GM19025 (cell line): Measurements from ENCODE around the gene MAGI2.

Experiments
- ATAC-seq: cut with Tn5 transposase; IDR thresholded peaks from one replicate; pipeline ENCODE4 v1.9.1; 2021; ENCODE audit warnings: mild to moderate bottlenecking, low read depth, moderate library complexity; ENCODE audit not compliant: unreplicated experiment

MAGI2 gene

GRCh38 chr7:78055001-78055573, 1398.4 kb downstream of the MAGI2 start:
- no peak for ATAC-seq

- ATAC-seq: no peak
Observed at GRCh38 chr7:78052112-78052511, 1401.4 kb downstream of the MAGI2 start.

DNA sequence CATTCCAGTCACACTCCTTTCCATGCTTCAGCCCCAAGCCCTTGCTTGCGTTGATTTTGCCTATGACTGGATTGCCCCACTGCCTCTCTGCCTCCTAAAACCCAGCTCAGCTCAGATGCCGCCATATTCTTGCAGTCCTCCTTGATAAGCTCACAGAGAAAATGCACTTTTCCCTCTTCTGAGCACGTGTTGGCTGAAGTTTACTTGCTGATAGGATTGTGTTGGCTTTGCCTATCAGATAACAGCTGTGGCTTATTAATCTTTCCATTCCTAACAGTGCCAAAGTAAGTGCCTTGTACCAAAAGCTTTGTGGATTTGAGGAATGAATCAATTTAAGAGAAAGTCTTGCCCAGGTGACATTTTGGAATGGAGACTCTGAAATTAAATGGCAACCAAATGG, 1405.7 kb downstream of the MAGI2 start:
- ATAC-seq: no peak

DNA sequence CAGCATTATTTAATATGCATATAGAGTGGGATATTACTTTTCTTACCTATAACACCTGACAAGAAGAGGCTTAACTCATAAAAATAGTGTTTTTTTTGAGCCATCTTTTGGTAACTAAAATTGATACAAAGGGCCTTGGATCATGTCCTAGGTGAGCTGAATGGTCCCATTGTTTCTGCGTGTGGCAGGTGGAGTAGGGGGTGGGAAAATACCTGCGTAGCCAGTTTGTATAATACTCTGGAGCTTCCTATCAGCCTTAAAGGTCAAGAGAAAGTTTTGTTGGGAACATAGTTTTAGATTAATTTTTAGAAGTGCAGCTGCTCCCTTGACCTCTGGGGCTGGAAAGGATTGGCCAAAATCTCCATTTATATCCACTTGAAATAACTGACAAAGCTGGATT, 1410.3 kb downstream of the MAGI2 start:
- ATAC-seq: no peak

DNA sequence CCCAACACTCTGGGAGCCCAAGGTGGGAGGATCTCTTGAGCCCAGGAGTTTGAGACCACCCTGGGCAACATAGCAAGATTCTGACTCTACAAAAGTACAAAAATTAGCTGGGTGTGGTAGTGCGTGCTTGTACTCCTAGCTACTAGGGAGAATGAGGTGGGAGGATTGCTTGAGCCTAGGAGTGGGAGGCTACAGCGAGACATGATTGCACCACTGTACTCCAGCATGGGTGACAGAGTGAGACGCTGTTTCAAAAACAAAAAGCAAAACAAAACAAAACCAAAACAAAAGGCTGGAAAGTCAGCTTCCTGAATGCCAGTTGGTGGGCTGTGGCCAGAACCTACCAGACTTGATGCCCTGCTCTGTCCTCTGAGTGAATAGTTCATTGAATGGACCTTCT, 1412.0 kb downstream of the MAGI2 start:
- no peak for ATAC-seq

GRCh38 chr7:78039790-78040776, 1413.4 kb downstream of the MAGI2 start:
- ATAC-seq: peak; percentile 61

- no peak for ATAC-seq
Observed at GRCh38 chr7:78038465-78039080, 1414.9 kb downstream of the MAGI2 start.

DNA sequence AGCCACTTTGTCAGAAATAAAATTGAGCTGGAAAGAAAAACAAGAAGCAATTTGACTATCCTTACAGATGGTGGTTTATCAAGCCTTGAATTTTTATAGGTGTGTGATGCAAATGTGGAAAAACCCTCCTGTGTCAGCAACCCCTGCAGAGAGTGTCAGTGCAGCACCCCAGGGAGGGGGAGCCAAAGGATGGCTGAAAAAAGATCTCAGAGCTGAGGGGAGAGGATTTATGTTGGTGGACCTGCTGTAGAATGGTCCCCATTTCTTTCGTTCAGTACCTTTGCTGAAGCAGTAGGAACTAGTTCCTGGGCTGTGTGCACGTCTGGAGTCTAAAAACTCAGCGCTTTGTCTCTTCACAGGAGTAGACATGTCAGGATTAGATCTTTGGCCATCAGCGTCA, 1415.9 kb downstream of the MAGI2 start:
- no peak for ATAC-seq

- no peak for ATAC-seq
Observed at GRCh38 chr7:78033410-78033809, 1420.1 kb downstream of the MAGI2 start.

GRCh38 chr7:78026492-78026891, 1427.0 kb downstream of the MAGI2 start:
- no peak for ATAC-seq

DNA sequence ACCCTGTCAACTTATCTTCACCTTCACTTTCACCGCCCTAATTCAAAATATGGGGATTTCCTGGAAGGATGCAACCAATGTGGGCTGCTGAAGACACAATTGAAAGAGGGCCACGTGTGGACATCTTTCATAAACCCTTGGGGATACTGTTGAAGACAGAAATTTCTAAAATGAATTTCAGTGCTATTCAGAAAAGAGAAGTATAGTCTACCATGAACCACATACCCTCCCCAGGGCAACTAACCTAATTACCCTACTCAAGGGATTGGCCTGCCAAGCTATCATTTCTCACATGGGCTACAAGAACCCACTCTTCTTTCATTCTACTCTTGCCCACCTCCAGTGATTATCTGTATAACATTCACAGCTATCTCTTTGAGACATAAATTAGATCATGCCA, 1428.9 kb downstream of the MAGI2 start:
- no peak for ATAC-seq

DNA sequence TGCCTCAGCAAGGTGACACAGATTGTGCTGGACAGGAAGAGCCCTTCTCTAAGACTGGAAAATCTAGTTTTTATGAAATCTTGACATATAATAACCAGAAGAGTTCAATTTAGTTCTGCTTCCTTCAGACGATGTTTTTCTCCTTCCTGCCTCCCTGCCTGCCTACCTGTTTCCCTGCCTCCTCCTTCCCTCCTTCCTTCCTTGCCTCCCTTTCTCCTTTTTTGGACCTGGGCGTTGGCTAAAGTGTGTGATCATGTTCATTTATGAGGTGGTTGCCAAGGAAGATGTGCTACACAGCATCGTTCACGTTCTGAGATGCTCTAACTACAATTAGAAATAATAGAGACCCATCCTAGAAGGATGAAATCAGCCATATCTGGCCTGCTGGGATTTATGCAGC, 1430.3 kb downstream of the MAGI2 start:
- ATAC-seq: no peak

DNA sequence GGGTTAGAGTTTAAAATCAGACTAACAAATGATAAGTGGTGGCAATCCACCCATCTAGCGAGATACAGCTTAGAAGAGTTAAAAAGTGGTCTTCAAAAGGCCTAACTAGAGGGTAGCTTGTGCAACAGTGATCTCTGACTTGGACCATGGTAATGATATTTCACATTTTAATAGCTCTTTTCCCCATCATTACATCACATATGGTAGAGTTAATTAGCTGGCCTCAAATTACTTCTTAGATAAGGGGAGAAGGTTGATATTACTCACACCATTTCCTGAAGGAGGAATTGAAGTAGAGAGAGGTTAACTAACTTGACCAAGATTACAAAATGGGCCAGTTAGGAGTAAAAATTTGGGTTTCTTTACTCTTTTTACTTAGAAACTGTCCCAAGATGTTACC, 1431.3 kb downstream of the MAGI2 start:
- ATAC-seq: no peak

DNA sequence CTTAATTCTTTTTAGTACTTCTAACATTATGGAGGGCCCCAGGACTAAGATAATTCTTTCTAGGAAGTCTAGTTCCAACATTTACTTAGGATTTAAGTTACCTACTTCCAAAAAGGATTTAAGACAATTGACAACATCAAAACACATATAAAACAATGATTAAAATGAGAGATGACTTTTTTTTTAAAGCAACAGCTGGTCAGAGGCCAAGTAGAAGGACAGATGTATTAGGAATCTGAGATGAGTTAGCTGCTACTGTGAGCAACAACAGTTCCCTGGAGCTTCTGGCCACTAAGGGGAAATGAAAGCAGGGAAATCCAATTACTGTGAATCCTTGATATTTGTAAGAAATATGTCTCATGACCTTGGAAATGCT, 1432.6 kb downstream of the MAGI2 start:
- ATAC-seq: no peak

GRCh38 chr7:78020136-78020873, 1433.2 kb downstream of the MAGI2 start:
- peak; percentile 15 for ATAC-seq

DNA sequence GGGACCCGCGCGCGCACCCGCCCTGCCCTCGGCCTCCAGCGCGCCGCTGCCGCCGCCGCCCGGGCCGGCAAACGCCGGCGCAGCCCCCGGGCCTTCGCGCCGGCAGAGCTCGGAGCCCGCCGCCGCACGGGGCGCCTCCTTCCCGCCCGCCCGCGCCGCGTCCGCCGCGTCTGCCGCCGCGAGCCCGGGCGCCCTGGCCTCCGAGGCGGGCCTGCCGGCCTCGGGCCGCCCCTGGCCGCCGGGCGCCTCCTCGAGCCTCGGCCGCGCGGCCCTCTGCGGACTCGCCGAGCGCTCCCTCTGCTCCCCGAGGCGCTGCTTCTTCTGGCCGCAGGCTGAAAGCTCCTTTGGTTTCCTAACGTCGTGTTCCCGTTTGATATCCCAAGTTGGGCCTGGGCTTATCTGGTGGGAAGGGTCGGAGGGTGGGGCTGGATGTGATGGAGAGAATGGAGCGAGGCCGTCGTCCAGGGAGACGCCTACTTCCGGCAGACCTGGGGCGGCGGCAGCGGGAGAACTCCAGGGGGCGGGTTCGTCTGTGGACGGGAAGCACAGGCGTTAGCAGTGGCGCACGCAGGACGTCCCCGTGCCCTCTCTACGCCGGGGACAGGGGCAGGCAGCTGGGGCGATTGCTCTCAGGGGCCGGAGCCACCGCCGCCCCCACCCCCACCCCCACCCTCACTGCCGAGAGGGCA, 1433.9 kb downstream of the MAGI2 start:
- ATAC-seq: peak; percentile 81

- peak; percentile 23 for ATAC-seq
Observed at GRCh38 chr7:78018641-78019446, 1434.6 kb downstream of the MAGI2 start.

DNA sequence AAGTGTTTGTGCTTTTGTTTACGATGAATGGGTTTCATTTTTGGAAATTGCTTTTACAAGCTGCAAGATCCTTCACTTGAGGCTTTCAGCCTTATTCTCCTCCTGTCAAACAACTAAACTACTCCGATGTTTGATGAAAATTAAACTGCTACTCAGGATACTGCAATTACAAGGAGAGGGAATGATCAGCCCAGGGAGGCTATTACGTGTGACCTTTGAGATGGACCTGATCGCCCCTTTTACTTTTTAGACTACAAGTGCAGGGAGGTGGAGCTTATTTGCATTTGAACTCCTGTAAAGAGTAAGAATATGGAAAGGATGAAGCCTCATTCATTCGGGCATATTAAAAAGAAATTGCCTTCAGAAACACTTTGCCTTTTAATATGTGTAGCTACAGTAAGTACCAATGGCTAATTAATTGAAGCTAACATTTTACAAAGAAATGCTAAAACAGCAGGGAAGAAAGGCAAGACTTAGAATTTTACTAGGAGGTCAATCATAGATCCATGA, 1435.8 kb downstream of the MAGI2 start:
- no peak for ATAC-seq

- ATAC-seq: no peak
Observed at GRCh38 chr7:78015574-78016260, 1437.8 kb downstream of the MAGI2 start.
